Fibroblast of lung (primary cell): ENCODE results near the gene SRRM1.

Source experiments
- EZH2 ChIP-seq: IDR thresholded peaks from 2 replicates; pipeline ENCODE4 v1.5.1; 2012; ENCODE audit warnings: low read length, control low read depth, mild to moderate bottlenecking; ENCODE audit errors: missing control alignments
- TF ChIP-seq, protein P1 (sequence below), 2 donors: IDR thresholded peaks in 1 of 2; conservative IDR thresholded peaks in 1 of 2; 1 replicate in 1 of 2; 2 replicates in 1 of 2; pipeline ENCODE4 v1.5.1; 2011 to 2012; ENCODE audit warnings: low read length in 2 of 2, control low read depth in 1 of 2, inconsistent platforms in 1 of 2, low read depth in 1 of 2, mild to moderate bottlenecking in 1 of 2

DNA sequence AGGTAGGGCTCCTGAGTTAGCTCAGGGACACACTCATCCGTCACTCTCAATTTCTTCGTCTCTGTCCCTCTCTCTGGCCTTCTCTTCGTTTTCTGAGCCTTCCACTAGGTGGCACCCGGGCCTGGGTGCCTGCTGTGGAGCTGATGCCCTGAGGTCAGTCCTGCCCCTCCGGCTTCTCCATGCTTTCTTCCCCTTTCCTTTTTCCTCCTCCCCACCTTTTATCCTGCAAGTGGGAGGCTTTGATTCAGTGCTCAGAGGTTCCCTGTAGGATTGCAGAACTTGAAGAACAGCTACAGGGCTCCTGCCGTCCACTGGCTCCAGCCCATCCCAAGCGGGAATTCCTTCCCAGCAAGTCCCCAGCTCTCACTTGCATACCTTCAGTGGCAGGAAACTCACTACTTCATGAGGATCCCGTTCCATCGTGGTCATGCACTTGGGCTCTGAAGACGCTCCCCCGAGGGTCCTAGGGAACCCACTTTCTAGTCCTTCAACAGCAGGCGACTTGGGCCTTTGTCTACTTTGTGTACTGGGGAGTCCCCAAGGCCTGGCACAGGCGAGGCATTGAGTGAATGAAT lies 45.6 kb downstream of the SRRM1 start:
- TF ChIP-seq, protein P1, sequence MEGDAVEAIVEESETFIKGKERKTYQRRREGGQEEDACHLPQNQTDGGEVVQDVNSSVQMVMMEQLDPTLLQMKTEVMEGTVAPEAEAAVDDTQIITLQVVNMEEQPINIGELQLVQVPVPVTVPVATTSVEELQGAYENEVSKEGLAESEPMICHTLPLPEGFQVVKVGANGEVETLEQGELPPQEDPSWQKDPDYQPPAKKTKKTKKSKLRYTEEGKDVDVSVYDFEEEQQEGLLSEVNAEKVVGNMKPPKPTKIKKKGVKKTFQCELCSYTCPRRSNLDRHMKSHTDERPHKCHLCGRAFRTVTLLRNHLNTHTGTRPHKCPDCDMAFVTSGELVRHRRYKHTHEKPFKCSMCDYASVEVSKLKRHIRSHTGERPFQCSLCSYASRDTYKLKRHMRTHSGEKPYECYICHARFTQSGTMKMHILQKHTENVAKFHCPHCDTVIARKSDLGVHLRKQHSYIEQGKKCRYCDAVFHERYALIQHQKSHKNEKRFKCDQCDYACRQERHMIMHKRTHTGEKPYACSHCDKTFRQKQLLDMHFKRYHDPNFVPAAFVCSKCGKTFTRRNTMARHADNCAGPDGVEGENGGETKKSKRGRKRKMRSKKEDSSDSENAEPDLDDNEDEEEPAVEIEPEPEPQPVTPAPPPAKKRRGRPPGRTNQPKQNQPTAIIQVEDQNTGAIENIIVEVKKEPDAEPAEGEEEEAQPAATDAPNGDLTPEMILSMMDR (conservative IDR thresholded peaks at IDR 0.05 in 1 of 2, IDR thresholded peaks at IDR 0.05 in 1 of 2; ENCODE audit: low read depth in 1 of 2, low read length in 2 of 2): peak; percentile 89 to 92
- no peak for TF ChIP-seq EZH2
